Measurements from ENCODE around the gene MYO10.

The MYO10 gene

DNA sequence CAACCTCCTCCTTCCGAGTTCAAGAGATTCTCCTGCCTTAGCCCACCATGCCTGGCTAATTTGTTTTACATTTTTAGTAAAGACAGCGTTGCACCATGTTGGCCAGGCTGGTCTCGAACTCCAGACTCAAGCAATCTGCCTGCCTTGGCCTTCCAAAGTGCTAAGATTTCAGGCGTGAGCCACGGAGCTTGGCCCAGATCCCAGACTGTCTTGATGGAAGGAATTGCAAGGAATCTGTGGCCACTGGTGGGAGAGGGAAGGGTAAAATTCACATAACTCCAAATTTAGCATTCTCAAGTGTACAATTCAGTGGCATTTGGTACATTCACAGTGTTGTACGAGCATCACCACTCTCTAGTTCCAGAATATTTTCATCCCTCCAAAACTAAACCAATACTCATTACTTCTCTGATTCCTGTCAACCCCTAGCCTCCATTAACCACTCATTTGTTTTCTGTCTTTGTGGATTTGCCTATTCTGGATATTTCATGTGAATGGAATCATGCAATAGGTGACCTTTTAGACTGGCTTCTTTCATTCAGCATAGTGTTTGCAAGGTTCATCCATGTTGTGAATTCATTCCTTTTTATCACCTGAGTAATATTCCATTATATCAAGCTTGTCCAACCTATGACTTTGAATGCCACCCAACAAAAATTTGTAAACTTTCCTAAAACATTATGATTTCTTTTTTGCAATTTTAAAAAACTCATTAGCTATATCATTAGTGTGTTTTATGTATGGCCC lies 8.9 kb upstream of the MYO10 start:
- in situ Hi-C loops (cut with MboI; ENCODE audit: low sequenced_read_pairs) = loop anchor here (25.0 kb wide), 1 partner anchor 242 kb away; no protein-coding TSS in a partner anchor

DNA sequence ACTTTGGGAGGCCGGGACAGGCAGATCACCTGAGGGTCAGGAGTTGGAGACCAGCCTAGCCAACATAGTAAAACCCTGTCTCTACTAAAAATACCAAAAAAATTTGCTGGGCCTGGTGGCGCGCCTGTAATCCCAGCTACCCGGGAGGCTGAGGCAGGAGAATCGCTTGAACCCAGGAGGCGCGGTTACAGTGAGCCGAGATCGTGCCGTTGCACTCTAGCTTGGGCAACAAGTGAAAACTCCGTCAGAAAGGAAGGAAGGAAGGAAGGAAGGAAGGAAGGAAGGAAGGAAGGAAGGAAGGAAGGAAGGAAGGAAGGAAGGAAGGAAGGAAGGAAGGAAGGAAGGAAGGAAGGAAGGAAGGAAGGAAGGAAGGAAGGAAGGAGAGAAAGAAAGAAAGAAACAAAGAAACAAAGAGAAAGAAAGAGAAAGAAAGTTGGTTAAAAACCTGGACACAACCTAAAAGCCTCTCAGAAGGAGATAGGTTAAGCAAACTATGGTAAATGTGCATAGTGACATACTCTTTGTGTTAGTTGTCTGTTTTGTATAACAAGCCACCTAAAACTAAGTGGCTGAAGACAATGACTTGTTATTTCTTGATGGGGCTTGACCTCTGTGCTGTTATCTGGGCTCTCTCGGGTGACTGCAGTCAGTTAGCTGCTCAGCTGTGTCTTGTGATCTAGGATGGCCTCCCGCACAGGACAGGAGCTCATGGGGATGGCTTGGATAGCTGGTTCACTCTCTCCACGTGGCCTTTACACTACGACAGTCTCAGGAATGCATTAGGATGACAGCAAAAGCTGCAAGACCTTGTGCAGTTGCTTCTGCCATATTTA lies 8.0 kb upstream of the MYO10 start:
- in situ Hi-C loops (cut with MboI; ENCODE audit: low sequenced_read_pairs) = loop anchor here (25.0 kb wide), 1 partner anchor 243 kb away; no protein-coding TSS in a partner anchor

DNA sequence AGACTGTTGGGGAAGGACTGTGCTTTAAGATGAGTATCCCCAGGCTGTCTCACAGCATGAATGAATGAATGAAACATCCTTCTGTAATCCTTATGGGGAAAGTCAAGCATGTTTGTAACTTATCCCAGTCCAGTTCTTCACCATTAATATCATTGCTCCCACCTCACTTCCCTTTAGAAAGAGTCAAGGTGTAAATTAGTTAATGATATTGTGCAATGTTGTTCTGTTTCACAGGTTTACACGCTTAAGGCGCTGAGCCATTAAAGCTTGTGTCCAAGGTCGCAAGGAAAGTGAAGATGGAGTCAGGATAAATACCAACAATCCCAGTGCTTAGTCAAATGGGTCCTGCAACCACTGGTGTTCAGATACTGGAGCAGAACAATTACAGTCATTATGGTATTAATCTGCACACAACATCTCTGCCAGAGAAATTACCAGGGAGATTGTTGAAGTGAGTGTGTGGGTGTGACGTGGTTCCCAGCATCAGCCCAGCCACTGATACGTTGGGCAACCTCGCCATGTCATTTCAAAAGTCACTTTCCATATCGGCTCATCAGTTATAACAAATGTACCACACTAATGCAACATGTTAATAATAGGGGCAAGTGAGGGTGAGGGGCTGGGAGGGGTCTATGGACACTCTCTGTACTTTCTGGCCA lies 1.5 kb upstream of the MYO10 start:
- in situ Hi-C loops (cut with MboI; ENCODE audit: low sequenced_read_pairs) = loop anchor here (25.0 kb wide), 1 partner anchor 250 kb away; no protein-coding TSS in a partner anchor

DNA sequence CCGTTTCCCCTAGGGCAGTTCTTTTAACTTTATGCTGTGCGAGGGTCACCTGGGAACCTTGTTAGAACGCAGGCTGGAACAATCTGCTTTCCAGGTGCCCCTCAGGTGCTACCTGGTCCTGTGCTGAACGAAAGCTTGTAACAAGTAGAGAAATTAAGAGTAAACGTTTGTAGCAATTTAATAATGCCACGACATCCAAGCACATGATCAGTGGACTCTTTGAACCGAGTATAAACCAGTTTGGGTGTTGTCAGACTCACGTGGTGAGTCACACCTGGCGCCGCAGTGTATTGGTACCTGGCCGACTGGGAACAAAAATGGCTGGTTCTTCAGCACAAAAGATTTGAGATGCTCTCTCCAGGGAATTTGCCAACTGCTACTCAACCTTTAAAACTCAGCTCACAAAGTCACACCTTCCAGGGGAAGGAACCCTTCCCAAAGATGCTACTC lies 926 bp upstream of the MYO10 start:
- in situ Hi-C loops (cut with MboI; ENCODE audit: low sequenced_read_pairs) = loop anchor here (25.0 kb wide), 1 partner anchor 250 kb away; no protein-coding TSS in a partner anchor

DNA sequence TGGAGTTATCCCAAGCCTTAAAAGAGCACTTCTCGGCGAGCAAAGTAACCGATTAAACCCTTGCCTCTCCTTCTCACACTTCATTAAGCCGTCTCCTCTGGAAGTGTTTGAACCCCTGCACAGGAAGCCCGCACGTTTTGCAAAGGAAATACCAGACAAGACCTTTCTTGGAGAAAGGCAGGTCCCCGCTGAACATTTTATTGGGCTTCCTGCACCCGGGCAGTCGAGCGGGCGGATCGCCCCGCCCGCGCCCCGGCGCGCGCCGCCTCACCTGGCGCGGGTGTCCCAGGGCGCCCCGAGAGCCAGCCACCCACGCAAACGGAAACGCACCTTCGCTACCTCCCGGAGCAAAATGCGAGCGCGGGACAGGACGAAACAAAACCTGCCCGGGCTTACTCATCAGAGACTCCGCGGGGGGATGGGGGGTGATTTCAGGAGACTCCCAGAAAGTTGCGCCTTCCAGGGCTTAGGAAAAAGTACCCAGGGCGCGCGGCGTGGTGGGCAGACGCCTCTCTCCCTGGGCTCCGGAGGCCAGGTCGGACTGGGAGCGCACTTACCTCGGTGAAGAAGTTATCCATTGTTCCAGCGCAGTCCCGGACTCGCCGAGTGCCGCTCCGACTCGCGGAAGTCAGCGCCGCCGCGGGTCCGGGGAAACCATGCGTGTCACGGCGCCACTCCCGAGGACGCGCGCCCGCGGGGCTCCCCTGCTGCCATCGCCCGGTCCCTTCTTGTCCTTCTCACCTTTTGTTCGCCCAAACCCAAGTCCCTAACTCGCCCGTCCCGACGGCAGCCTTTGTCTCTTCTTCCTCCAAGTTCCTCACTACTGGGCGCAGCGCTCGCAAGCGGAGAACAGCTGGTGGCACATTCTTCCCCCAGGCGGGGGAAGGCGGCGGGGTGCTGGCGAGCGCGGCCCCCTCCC lies 598 bp downstream of the MYO10 start:
- in situ Hi-C loops (cut with MboI; ENCODE audit: low sequenced_read_pairs) = loop anchor here (25.0 kb wide), 1 partner anchor 252 kb away; no protein-coding TSS in a partner anchor

DNA sequence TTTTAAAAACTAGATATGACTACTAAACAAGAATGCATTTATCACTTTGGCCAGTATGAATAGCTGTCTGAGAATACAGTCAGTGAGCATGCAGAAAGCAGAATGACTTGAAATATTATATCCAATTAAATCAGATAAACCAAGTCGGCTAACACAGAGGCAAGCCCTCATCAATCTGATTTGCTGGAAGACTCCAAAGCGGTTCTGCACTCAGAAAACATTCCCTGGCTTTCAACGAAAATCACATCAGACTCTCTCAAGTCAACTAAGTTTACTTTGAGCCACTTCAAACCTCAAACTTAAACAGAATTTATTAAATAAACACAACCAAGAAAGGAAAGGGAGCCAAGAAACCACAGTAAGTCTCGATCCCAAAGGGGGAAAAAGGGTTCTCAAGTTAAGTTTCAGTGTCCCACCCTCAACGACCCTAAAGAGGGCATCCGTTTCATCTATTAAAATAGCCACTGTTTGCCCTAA lies 1.4 kb downstream of the MYO10 start:
- in situ Hi-C loops (cut with MboI; ENCODE audit: low sequenced_read_pairs) = loop anchor here (25.0 kb wide), 1 partner anchor 253 kb away; no protein-coding TSS in a partner anchor

DNA sequence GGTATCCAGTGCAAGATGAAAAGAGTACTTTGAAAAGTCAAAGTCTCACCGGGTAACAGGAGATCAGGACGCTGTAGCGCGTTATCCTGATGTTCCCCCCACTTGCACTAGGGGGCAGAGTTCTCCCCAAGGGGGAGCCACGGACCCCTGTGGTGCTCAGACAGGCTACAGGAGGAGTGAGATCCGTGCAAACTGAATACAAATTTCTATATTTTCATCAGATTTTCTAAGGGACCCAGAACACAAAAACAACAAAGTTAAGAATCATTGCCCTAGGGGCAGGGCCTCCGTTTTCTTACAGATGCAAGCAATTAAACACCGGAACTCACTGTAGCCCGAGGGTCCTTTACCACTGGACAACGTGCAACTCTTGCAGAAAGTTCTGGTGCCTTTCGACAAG lies 2.0 kb downstream of the MYO10 start:
- in situ Hi-C loops (cut with MboI; ENCODE audit: low sequenced_read_pairs) = loop anchor here (25.0 kb wide), 1 partner anchor 253 kb away; no protein-coding TSS in a partner anchor

DNA sequence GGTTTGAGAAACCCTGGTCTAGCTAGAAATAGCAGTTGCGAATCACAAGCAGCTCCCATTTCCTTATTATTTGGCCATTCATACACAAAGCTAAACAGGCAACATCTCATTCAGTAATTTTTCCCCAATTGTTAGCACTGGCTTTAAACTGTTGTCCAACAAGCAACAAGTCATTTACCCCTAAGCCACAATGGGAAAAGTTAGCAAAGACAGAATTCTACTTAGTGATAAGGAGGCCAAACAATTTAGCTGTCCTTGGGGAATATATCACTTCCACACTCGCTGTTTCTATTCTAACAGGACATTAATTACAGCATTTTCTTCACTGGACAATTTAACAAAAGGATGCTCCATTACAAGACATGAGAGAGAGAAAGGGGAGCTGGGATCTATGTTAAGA lies 2.8 kb downstream of the MYO10 start:
- in situ Hi-C loops (cut with MboI; ENCODE audit: low sequenced_read_pairs) = loop anchor here (25.0 kb wide), 1 partner anchor 254 kb away; no protein-coding TSS in a partner anchor

DNA sequence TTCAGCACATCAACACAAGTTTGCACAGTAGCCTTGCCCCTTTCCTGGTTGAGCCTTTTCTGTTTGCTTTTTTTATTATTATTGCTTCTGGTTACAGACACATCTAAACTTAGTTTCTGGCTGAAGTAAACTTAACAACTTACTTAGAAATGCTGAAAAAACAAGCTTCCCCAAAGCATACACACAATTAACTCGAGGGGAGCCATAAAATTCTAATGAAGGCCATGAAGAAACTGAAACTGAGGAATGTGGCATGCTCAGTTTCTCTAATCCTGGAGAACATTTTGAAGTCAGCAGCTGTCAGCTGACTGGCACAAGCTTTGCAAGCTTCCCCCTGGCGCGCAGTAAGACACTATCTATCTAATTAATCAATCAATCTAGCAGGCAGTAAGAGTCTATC lies 3.7 kb downstream of the MYO10 start:
- in situ Hi-C loops (cut with MboI; ENCODE audit: low sequenced_read_pairs) = loop anchor here (25.0 kb wide), 1 partner anchor 255 kb away; no protein-coding TSS in a partner anchor

DNA sequence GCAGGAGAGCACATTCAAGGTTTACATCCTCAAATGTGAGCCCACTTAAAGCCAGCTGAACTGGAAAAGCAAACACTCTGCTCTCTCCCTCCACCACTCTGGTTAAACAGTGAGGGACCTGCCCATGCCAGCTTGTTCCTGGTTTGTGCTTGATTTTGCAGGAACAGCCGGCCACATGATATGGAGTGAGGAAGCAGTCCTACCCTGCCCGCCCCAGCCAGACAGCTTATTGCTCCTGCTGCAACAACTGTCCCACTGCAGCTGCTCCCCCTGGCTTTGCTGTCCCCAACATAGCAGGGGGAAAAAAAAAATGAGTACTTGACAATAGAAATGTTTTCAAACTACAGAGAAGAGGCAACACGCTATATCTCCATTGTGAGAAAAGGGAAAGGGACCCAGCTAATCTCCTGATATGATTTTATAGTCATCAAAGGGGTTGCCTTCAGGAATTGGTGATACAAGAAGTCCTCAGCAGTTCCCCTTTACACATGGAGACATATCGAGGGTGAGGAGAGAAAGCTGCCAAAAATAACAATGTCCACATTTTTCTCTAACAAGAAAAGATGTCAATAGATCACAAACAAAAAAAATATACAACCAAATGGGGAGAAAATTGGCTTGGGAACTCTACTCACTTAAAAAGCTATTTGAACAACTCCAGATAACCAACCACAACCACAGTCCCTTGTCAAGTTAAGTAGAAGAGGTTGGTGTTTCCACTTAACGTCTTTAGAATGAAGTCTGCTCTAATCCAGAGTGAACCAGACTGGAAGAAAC lies 4.6 kb downstream of the MYO10 start:
- in situ Hi-C loops (cut with MboI; ENCODE audit: low sequenced_read_pairs) = loop anchor here (25.0 kb wide), 1 partner anchor 256 kb away; no protein-coding TSS in a partner anchor

DNA sequence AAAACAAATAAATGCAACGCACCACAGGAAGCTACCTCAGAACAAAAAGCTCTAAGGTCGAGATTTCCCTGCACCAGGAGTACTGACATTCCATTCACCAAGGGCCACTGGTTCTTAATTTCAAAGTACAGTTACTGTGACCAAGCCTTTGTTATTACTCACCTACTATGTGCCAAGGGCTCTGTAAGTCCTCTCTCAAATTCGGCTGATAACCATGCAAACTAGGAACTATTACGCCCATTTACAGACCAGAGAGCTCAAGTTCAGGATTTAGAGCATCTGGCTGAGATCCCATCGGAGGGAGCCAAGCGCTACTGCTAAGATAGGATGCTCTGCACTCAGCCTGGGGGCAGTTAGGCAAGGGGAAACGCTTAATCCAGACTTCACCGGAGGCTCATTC lies 5.6 kb downstream of the MYO10 start:
- in situ Hi-C loops (cut with MboI; ENCODE audit: low sequenced_read_pairs) = loop anchor here (25.0 kb wide), 1 partner anchor 257 kb away; no protein-coding TSS in a partner anchor

DNA sequence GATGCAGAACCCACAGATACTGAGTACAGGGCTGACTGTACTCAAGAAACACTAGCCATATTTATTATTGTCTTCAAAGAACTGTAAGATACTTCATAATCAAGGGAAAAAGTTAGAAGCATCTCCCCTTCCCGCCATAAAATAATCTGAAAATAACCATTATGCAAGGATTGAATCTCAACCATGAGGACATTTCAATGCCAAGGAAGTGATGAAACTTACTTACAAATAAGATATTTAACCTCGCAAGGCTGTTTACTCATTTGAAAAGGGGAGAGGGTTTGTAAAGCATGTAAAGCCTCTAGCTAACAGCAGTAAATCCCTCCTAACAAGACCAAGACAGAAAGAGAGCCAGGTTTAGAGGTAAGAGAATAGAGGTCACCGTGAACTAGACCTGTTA lies 6.3 kb downstream of the MYO10 start:
- in situ Hi-C loops (cut with MboI; ENCODE audit: low sequenced_read_pairs) = loop anchor here (25.0 kb wide), 1 partner anchor 257 kb away; no protein-coding TSS in a partner anchor

DNA sequence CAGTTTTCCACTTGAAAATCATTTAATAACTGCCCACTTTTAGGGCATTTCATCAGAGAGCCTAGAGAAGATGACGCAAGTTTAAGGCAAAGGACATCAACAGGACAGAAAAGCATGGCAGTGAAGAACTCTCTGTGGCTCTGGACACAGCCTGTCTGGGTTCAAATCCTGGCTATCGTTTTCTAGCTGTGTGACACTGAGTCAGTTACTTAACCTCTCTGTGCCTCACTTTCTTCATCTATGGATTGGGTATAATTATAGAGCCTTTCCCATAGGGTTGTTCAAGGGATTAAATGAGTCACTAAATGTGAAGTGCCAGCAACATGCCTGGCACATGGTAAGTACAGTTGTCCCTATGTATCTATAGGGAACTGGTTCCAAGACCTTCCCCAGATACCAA lies 6.7 kb downstream of the MYO10 start:
- in situ Hi-C loops (cut with MboI; ENCODE audit: low sequenced_read_pairs) = loop anchor here (25.0 kb wide), 1 partner anchor 258 kb away; no protein-coding TSS in a partner anchor

DNA sequence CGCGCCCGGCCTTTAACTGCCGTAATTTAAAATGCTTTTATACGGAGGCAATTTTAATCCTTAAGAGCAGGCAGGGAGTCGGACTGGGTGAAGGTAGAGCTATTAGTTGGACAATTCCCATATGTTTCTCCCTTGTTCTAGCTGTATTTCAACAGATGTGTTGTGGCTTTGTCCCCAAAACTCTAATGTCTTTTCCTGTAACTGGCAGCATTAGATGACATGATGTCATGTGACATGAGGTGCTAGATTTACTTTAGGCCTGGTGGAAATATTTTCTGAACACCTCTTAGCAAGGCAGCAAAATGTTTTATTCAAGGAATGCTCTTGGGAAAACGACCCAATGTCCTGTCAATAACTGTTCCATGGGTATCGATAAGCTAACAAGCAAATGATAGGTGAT lies 8.5 kb downstream of the MYO10 start:
- in situ Hi-C loops (cut with MboI; ENCODE audit: low sequenced_read_pairs) = loop anchor here (25.0 kb wide), 1 partner anchor 260 kb away; no protein-coding TSS in a partner anchor

DNA sequence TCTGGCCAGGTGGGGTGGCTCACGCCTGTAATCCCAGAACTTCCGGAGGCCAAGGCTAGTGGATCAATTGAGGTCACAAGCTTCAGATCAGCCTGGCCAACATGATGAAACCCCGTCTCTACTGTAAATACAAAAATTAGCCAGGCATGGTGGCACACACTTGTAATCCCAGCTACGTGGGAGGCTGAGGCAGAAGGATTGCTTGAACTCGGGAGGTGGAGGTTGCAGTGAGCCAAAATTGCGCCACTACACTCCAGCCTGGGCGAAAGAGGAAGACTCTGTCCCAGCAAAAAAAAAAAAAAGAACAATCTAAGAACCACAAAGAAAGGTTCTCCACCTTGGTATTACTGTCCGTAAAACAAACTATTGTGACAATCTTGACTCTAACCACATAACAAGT lies 9.7 kb downstream of the MYO10 start:
- in situ Hi-C loops (cut with MboI; ENCODE audit: low sequenced_read_pairs) = loop anchor here (25.0 kb wide), 1 partner anchor 261 kb away; no protein-coding TSS in a partner anchor

DNA sequence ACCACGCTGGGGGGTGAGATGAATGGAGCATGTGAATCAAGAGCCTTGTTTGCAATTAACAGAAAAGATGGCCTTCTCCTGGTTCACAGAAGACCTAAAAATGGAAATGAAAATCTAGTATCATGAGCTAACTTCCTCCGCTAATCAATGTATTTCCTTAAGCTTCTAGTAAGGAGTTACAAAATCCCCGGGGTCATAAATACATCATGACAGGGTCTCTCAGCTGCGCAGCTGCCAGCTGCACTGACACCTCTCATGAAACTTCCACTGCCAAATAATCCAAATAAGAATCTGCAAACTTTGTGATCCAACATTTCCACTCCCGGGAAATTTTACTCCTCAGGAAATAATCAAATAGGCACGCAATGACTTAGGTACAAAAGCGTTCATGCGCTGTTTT lies 11.9 kb downstream of the MYO10 start:
- in situ Hi-C loops (cut with MboI; ENCODE audit: low sequenced_read_pairs) = no loop called here

DNA sequence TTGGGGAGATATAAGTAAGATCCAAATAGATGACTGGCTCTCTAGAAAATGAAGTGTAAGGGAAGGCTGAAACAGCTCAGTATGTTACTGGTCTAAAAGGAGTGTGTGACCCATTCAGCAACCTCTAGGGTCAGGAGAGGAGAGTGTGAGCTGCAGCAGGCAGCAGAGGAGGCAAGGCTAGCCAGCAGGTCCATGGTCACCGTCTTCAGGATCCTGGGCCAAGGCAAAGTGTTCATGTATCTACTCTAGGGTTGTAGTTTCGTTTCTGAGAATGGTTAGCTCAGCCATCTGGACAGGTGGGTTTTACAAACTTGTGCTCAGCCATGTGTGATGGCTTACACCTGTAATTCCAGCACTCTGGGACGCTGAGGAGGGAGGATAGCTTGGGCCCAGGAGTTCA lies 13.7 kb downstream of the MYO10 start:
- in situ Hi-C loops (cut with MboI; ENCODE audit: low sequenced_read_pairs) = no loop called here

DNA sequence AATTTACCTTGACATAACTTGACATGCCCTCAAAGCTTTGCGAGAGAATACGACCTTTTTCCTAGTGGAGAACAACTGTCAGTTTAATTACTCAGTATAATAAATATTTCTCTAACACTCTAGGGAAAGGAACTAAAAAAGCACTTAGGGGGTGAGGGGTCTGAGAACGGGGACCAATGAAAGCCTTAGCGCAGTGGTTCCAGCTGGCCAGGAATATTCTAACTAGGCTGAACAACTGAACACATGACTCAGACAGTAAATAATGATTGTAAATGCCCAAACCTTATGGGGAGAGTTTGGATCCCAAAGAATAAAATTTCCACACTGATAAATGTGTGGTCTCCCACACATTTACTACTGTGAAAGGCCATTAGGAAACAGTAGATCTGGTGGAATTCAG lies 14.9 kb downstream of the MYO10 start:
- in situ Hi-C loops (cut with MboI; ENCODE audit: low sequenced_read_pairs) = no loop called here
